Measurements from ENCODE around the gene CPM. TPM values are rescaled to one million over a fixed set of nuclear protein-coding genes. Genes with fewer than 3 reads are reported as not detected.

Gene CPM
- total RNA-seq, 1 experiment from 2014 or later: 0.96 TPM

- H3K27me3 Mint-ChIP-seq (ENCODE audit: low read depth): no peaks in the 10 kb centered on the region
- DNase-seq (ENCODE audit: low spot score): no peak
- no peak overlapping the region for H3K4me3 Mint-ChIP-seq
- H3K27ac Mint-ChIP-seq: peak overlapping the region; percentile 75; the same call in 1 of the 2 replicates
- no peak; the same call in 1 of the 2 replicates for ATAC-seq
- H3K36me3 Mint-ChIP-seq: peaks cover 31% of the 10 kb centered on the region
- POLR2A ChIA-PET: interaction anchor here (1.7 kb wide), 1 partner anchor 36 kb away, joined by 4 read pairs; the partner anchor contains the start of gene MDM2
- no peaks in the 10 kb centered on the region for H3K4me1 Mint-ChIP-seq
- CTCF ChIA-PET: interaction anchor here (2.1 kb wide), 1 partner anchor 14 kb away, joined by 15 read pairs; no protein-coding TSS in a partner anchor
- no peak for TF ChIP-seq RORB (CRISPR knock-in tag; IDR thresholded peaks at IDR 0.05)
- TF ChIP-seq TP53 (CRISPR knock-in tag; IDR thresholded peaks at IDR 0.05): no peak
- no peak for TF ChIP-seq SMAD4 (CRISPR knock-in tag; IDR thresholded peaks at IDR 0.05)
- H3K9me3 Mint-ChIP-seq: no peaks in the 10 kb centered on the region
Measured at GRCh38 chr12:68844318-68844745, 88.6 kb downstream of the CPM start.

GRCh38 chr12:68842784-68843567 is 90.0 kb downstream of the CPM start:
- no peak for DNase-seq (ENCODE audit: low spot score)
- Mint-ChIP-seq H3K9me3 (no peaks in the 10 kb centered on the region), H3K27me3 (ENCODE audit: low read depth) (no peaks in the 10 kb centered on the region), H3K4me3 (no peak overlapping the region), H3K4me1 (no peaks in the 10 kb centered on the region), H3K36me3 (peaks cover 43% of the 10 kb centered on the region), H3K27ac (no peak overlapping the region)
- TF ChIP-seq JAZF1 (CRISPR knock-in tag; IDR thresholded peaks at IDR 0.05): no peak
- no peak for TF ChIP-seq ZNF416 (CRISPR knock-in tag; IDR thresholded peaks at IDR 0.05)
- TF ChIP-seq MAX (CRISPR knock-in tag; IDR thresholded peaks at IDR 0.05): no peak
- no peak for TF ChIP-seq ZNF512 (CRISPR knock-in tag; IDR thresholded peaks at IDR 0.05; ENCODE audit: borderline replicate concordance)
- TF ChIP-seq ETV6 (CRISPR knock-in tag; IDR thresholded peaks at IDR 0.05): no peak
- no peak for TF ChIP-seq GABPB1 (CRISPR knock-in tag; IDR thresholded peaks at IDR 0.05)
- TF ChIP-seq RORB (CRISPR knock-in tag; IDR thresholded peaks at IDR 0.05): no peak
- no peak for TF ChIP-seq RELA (CRISPR knock-in tag; IDR thresholded peaks at IDR 0.05; ENCODE audit: borderline replicate concordance)
- TF ChIP-seq NFE2L1 (CRISPR knock-in tag; IDR thresholded peaks at IDR 0.05): no peak
- no peak for TF ChIP-seq ZNF263 (CRISPR knock-in tag; IDR thresholded peaks at IDR 0.05; ENCODE audit: low read depth)
- no peak for TF ChIP-seq ZMAT4 (CRISPR knock-in tag; IDR thresholded peaks at IDR 0.05)
- TF ChIP-seq MYBL2 (CRISPR knock-in tag; IDR thresholded peaks at IDR 0.05): no peak
- TF ChIP-seq IRF1 (CRISPR knock-in tag; IDR thresholded peaks at IDR 0.05): no peak
- TF ChIP-seq ZNF281 (CRISPR knock-in tag; IDR thresholded peaks at IDR 0.05): no peak
- no peak for TF ChIP-seq KAT7 (CRISPR knock-in tag; IDR thresholded peaks at IDR 0.05; ENCODE audit: borderline replicate concordance)
- no peak for TF ChIP-seq MXD4 (CRISPR knock-in tag; IDR thresholded peaks at IDR 0.05; ENCODE audit: borderline replicate concordance)
- TF ChIP-seq ZNF396 (CRISPR knock-in tag; IDR thresholded peaks at IDR 0.05; ENCODE audit: borderline replicate concordance): no peak
- POLR2A ChIA-PET: no interaction called here
- ATAC-seq: no peak
- CTCF ChIA-PET: interaction anchor here (1.0 kb wide), 1 partner anchor 13 kb away, joined by 3 read pairs; no protein-coding TSS in a partner anchor

All from WTC11 (cell line).